Panc1 (cell line): ENCODE results near the gene LVRN.

Experiments used
- CTCF ChIP-seq: fragments of 450-650 bp; IDR thresholded peaks from 2 replicates; pipeline ENCODE4 v1.5.1; 2017; ENCODE audit warnings: mild to moderate bottlenecking
- SIN3A ChIP-seq: IDR thresholded peaks from 2 replicates; pipeline ENCODE4 v1.6.1; 2012; ENCODE audit warnings: low read depth, mild to moderate bottlenecking, low read length, moderate library complexity, borderline replicate concordance; ENCODE audit not compliant: insufficient read depth
- TCF7L2 ChIP-seq: IDR thresholded peaks from 2 replicates; pipeline ENCODE4 v1.6.1; 2011; ENCODE audit warnings: mild to moderate bottlenecking, low read depth, low read length, inconsistent platforms

GRCh38 chr5:115940080-115940810 lies 22.0 kb upstream of the LVRN start:
- no peak for TF ChIP-seq TCF7L2
- TF ChIP-seq CTCF: no peak
- no peak for TF ChIP-seq SIN3A
